B cell (primary cell): ENCODE measurements around the gene MESD. TPM values are rescaled to one million over a fixed set of nuclear protein-coding genes. Genes with fewer than 3 reads are reported as not detected.

ENCODE experiments used
- ATAC-seq: fragments of 200-7000 bp; cut with Tn5 transposase; one replicate; pipeline ENCODE4 v1.10.0; 2021; ENCODE audit warnings: low read depth, mild to moderate bottlenecking, moderate number of reproducible peaks, moderate library complexity
- CTCF ChIA-PET: fragments of 350-600 bp; sonication (Branson Sonifier 250); formaldehyde crosslinking; loops from one replicate; lab custom pipeline; 2021; ENCODE audit warnings: antibody characterized with exemption, inconsistent platforms; lab: Charles Lee
- POLR2A ChIA-PET: fragments of 350-600 bp; sonication (Branson Sonifier 250); formaldehyde crosslinking; loops from one replicate; lab custom pipeline; 2021; ENCODE audit warnings: antibody characterized with exemption; lab: Charles Lee
- DNase-seq: peaks from one replicate; pipeline ENCODE4 v3.0.0; 2013
- H2AFZ ChIP-seq: 2 replicates; pipeline ENCODE4 v1.6.1; 2012; ENCODE audit warnings: mild to moderate bottlenecking, low read depth, low read length; ENCODE audit not compliant: insufficient read depth, poor library complexity, severe bottlenecking
- H3K27ac ChIP-seq, 2 donors: 1 replicate in 1 of 2; 2 replicates in 1 of 2; pipeline ENCODE4 v1.5.1; 2012 to 2013; ENCODE audit warnings: low read length in 2 of 2, mild to moderate bottlenecking in 2 of 2, moderate library complexity in 1 of 2
- H3K27me3 ChIP-seq, 4 experiments: fragments of 200-600 bp in 1 of 4; sonication (generic) in 1 of 4; replicated peaks in 1 of 4; 1 replicate in 2 of 4; 2 replicates in 2 of 4; pipeline versions ENCODE4 v1.6.1 to v1.7.0; 2013 to 2016; ENCODE audit warnings: low read length in 3 of 4, mild to moderate bottlenecking in 2 of 4, mixed read lengths in 1 of 4, moderate library complexity in 1 of 4; ENCODE audit not compliant: insufficient read depth in 4 of 4, control insufficient read depth in 3 of 4; ENCODE audit errors: control extremely low read depth in 1 of 4
- H3K36me3 ChIP-seq, 2 experiments: replicated peaks in 1 of 2; 1 replicate in 1 of 2; 2 replicates in 1 of 2; pipeline versions ENCODE4 v1.6.1 to v1.7.1; 2013; ENCODE audit warnings: low read length in 1 of 2; ENCODE audit not compliant: insufficient read depth in 2 of 2, control insufficient read depth in 1 of 2; ENCODE audit errors: control extremely low read depth in 1 of 2, extremely low read depth in 1 of 2
- H3K4me1 ChIP-seq, 2 donors: fragments of 200-600 bp in 1 of 2; sonication (generic) in 1 of 2; 1 replicate in 1 of 2; 2 replicates in 1 of 2; pipeline versions ENCODE4 v1.5.1 to v1.6.1; 2013 to 2017; ENCODE audit warnings: low read length in 2 of 2; ENCODE audit not compliant: control insufficient read depth in 2 of 2, insufficient read depth in 2 of 2
- H3K4me2 ChIP-seq: replicated peaks from 2 replicates; pipeline ENCODE3; 2012; ENCODE audit warnings: mild to moderate bottlenecking, low read depth, low read length; ENCODE audit not compliant: poor library complexity, severe bottlenecking
- H3K4me3 ChIP-seq, 5 experiments: fragments of 200-600 bp in 1 of 5; sonication (generic) in 1 of 5; 1 replicate in 3 of 5; 2 replicates in 2 of 5; pipeline versions ENCODE4 v1.5.1 to v1.7.0; 2011 to 2016; ENCODE audit warnings: low read length in 4 of 5, mild to moderate bottlenecking in 4 of 5, low read depth in 2 of 5, control low read depth in 1 of 5, moderate library complexity in 1 of 5; ENCODE audit not compliant: insufficient read depth in 1 of 5; ENCODE audit errors: control extremely low read depth in 1 of 5, extremely low read depth in 1 of 5
- H3K79me2 ChIP-seq: fragments of 200-600 bp; sonication (generic); one replicate; pipeline ENCODE4 v1.6.0; 2016; ENCODE audit warnings: low read length; ENCODE audit not compliant: control insufficient read depth, insufficient read depth
- H3K9ac ChIP-seq: fragments of 200-600 bp; sonication (generic); 2 replicates; pipeline ENCODE4 v1.6.1; 2017; ENCODE audit warnings: mild to moderate bottlenecking, low read length, moderate library complexity
- H3K9me3 ChIP-seq, 3 donors: one replicate each; pipeline versions ENCODE4 v1.6.1 to v1.7.1; 2013; ENCODE audit warnings: low read length in 2 of 3; ENCODE audit not compliant: control insufficient read depth in 2 of 3, insufficient read depth in 1 of 3; ENCODE audit errors: control extremely low read depth in 1 of 3
- H4K20me1 ChIP-seq: 2 replicates; pipeline ENCODE4 v1.6.0; 2012; ENCODE audit warnings: mild to moderate bottlenecking, low read length; ENCODE audit not compliant: insufficient read depth, control insufficient read depth, poor library complexity, severe bottlenecking
- H3K27ac Mint-ChIP-seq: one replicate; pipeline ENCODE4 v1.8.0; 2021; ENCODE audit warnings: mixed read lengths
- H3K27me3 Mint-ChIP-seq: one replicate; pipeline ENCODE4 v1.8.0; 2021; ENCODE audit warnings: mixed read lengths
- H3K4me1 Mint-ChIP-seq: one replicate; pipeline ENCODE4 v1.8.0; 2021; ENCODE audit warnings: mixed read lengths
- H3K4me3 Mint-ChIP-seq: one replicate; pipeline ENCODE4 v1.8.0; 2021; ENCODE audit warnings: mixed read lengths
- H3K9me3 Mint-ChIP-seq: one replicate; pipeline ENCODE4 v1.8.0; 2022; ENCODE audit warnings: mixed read lengths; ENCODE audit not compliant: insufficient read depth
- EZH2 ChIP-seq: IDR thresholded peaks from 2 replicates; pipeline ENCODE4 v1.6.1; 2012; ENCODE audit warnings: borderline replicate concordance, low read depth, mild to moderate bottlenecking, moderate library complexity, low read length; ENCODE audit not compliant: insufficient read depth, poor library complexity, severe bottlenecking
- WGBS: methylation state at CpG from one replicate; pipeline ENCODE4 v1.1.5; 2013; ENCODE audit warnings: missing lambda C conversion rate; ENCODE audit not compliant: insufficient coverage; 5-methylcytosine and 5-hydroxymethylcytosine counted together
- intact Hi-C: fragments of 100-400 bp; cut with micrococcal nuclease; formaldehyde crosslinking; loops from one replicate; pipeline ENCODE4 v1.10.0; 2022
- polyA plus RNA-seq: library from polyadenylated mRNA; depleted of rRNA; stranded (reverse); fragments of >200 nt; gene quantifications from 2 replicates; pipeline ENCODE4 v1.2.3, GENCODE V29; 2012
- total RNA-seq, 2 donors: library from RNA; stranded (reverse); fragments of 120-200 nt in 1 of 2; gene quantifications; 1 replicate in 1 of 2; 2 replicates in 1 of 2; pipeline versions ENCODE4 v1.2.3 to v1.2.4, GENCODE V29; 2013 to 2022
- TF ChIP-seq, protein P1 (sequence below): fragments of 200-600 bp; IDR thresholded peaks from one replicate; pipeline ENCODE4 v1.8.0; 2022; ENCODE audit warnings: antibody characterized with exemption, mild to moderate bottlenecking

MESD gene
- total and polyA plus RNA-seq, 2 donors (not counting 1 experiment from before 2014, with no cell fraction given): 7.9 to 35.3 TPM

DNA sequence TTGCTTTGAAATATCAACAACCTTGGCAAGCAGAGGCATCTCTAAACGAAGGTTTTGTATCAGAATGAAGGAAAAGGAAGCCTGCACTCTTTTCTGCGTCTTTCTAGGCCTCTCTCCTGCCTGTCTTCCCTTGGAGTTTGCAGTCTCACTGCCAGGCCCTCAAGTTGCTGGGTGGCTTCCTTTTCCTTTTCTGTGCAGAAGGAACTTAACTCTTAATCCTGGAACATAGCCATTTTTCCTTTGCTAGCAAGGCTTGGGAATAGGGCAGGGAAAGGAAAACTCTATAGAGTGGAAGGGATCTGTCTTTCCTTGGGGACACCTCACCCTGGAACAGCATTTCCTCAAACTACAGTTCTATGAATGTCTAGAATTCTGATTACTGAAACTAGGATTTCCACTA is 43.9 kb upstream of the MESD start:
- Mint-ChIP-seq H3K4me1 (peaks cover 12% of the 10 kb centered on the region), H3K27ac (no peak overlapping the region), H3K9me3 (peaks cover 2% of the 10 kb centered on the region), H3K4me3 (no peak overlapping the region), H3K27me3 (peaks cover 3% of the 10 kb centered on the region)
- ChIA-PET CTCF (no interaction called here), POLR2A (no interaction called here)
- Histone ChIP-seq H3K9me3 (peaks cover 0 to 1% (median 0%) of the 10 kb centered on the region in 3 donors), H2AFZ (no peak overlapping the region), H3K9ac (no peak overlapping the region), H3K4me3 (no peak overlapping the region), H3K27ac (no peak overlapping the region), H3K36me3 (no peaks in the 10 kb centered on the region), H3K79me2 (no peaks in the 10 kb centered on the region), H3K27me3 (no peaks in the 10 kb centered on the region), H3K4me2 (no peak overlapping the region), H4K20me1 (no peaks in the 10 kb centered on the region), H3K4me1 (peaks cover 6 to 7% of the 10 kb centered on the region in 2 donors)
- ATAC-seq (no peak), DNase-seq (no peak)
- intact Hi-C loops: no loop called here
- no peak for TF ChIP-seq EZH2
- TF ChIP-seq, protein P1, sequence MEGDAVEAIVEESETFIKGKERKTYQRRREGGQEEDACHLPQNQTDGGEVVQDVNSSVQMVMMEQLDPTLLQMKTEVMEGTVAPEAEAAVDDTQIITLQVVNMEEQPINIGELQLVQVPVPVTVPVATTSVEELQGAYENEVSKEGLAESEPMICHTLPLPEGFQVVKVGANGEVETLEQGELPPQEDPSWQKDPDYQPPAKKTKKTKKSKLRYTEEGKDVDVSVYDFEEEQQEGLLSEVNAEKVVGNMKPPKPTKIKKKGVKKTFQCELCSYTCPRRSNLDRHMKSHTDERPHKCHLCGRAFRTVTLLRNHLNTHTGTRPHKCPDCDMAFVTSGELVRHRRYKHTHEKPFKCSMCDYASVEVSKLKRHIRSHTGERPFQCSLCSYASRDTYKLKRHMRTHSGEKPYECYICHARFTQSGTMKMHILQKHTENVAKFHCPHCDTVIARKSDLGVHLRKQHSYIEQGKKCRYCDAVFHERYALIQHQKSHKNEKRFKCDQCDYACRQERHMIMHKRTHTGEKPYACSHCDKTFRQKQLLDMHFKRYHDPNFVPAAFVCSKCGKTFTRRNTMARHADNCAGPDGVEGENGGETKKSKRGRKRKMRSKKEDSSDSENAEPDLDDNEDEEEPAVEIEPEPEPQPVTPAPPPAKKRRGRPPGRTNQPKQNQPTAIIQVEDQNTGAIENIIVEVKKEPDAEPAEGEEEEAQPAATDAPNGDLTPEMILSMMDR: no peak
- WGBS: 100% methylated on average over 1 of the region's 2 CpGs

DNA sequence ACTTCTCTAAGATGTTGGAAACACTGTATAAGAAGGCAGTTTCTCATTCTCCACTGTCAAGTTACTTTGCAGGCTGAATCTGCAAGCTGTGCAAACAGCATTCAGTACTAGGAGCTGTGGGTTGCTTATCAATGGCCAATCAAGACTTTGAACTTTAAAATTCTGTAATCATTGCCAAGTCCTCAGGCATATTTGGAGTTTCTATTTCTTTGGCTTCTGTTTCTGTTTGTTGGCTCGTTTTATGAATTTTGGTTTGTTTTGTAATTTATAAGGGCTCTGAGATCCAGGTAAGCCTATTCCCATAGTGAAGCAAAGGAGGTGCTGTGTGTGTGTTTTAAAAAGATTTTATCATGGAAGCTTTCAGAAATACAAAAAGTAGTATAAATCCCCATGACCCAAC is 43.2 kb upstream of the MESD start:
- H3K9ac ChIP-seq: no peak overlapping the region
- Mint-ChIP-seq H3K4me3 (no peak overlapping the region), H3K27ac (no peak overlapping the region), H3K9me3 (peaks cover 2% of the 10 kb centered on the region), H3K27me3 (peaks cover 3% of the 10 kb centered on the region), H3K4me1 (peaks cover 12% of the 10 kb centered on the region)
- POLR2A ChIA-PET: no interaction called here
- H3K4me1 ChIP-seq: peaks cover 6 to 7% of the 10 kb centered on the region in 2 donors
- DNase-seq: no peak
- WGBS: 50% methylated on average over 1 of the region's 1 CpG
- H3K36me3 ChIP-seq: no peaks in the 10 kb centered on the region
- ATAC-seq: no peak
- no peaks in the 10 kb centered on the region for H3K27me3 ChIP-seq
- H4K20me1 ChIP-seq: no peaks in the 10 kb centered on the region
- intact Hi-C loops: no loop called here
- no peak overlapping the region for H2AFZ ChIP-seq
- TF ChIP-seq, protein P1: no peak
- TF ChIP-seq EZH2: no peak
- no peak overlapping the region for H3K4me3 ChIP-seq
- H3K27ac ChIP-seq: no peak overlapping the region
- CTCF ChIA-PET: no interaction called here
- no peak overlapping the region for H3K4me2 ChIP-seq
- H3K9me3 ChIP-seq: peaks cover 0 to 1% (median 0%) of the 10 kb centered on the region in 3 donors
- no peaks in the 10 kb centered on the region for H3K79me2 ChIP-seq
